ENCODE results near the gene KIAA0319L.
"Not testable (repeated sequence)": the region's sequence is repeated elsewhere in the genome, so short reads cannot be mapped to it uniquely, and the experiment has no call there.

The KIAA0319L gene

DNA sequence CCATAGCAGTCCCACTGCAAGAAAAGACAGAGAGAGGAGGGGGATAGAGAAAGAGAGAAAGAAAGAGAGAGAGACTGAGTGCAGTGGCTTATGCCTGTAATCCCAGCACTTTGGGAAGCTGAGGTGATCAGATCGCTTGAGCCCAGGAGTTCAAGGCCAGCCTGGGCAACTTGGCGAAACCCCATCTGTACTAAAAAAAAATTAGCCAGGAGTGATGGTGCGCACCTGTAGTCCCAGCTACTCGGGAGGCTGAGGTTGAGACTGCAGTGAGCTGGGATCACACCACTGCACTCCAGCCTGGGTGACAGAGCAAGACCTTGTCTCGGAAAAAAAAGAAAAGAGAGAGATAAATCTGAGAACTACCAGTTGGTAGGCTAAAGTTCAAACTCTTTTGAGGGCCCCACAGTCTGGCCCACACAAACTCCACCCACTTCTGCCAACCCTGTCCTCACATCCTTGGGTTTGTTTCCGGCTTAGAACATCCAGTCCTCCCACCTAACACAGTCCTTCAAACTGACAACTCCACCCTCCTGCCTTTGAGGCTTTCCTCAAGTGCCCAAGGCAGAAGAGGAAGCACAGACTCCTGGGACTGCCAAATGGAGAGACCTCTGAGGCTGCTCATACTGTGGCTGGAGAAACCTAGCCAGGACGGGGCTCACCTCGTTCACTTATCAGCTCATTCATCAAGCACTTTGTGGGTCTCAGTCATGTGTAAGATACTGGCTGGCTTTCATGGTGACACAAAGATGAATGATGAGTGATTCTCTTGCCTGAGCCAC is 36.0 kb upstream of the KIAA0319L start:
- H3K27ac ChIP-seq (ENCODE audit: low read depth, low read length): no peak overlapping the region
- H3K27me3 ChIP-seq (ENCODE audit: control insufficient read depth, insufficient read depth, low read length): no peaks in the 10 kb centered on the region
- 0 out of 2 replicates have a peak, but pooled peaks cover 3% of the 10 kb centered on the region for H3K36me3 ChIP-seq (ENCODE audit: control insufficient read depth, insufficient read depth, low read length)
- H3K9ac ChIP-seq (ENCODE audit: low read depth, low read length): no peak overlapping the region
- no peak overlapping the region for H3K4me3 ChIP-seq (ENCODE audit: low read depth, low read length)
- H3K9me3 ChIP-seq (ENCODE audit: control insufficient read depth, insufficient read depth, low read length): no peaks in the 10 kb centered on the region
- H3K4me1 ChIP-seq (ENCODE audit: control insufficient read depth, insufficient read depth, low read length): no peaks in the 10 kb centered on the region

DNA sequence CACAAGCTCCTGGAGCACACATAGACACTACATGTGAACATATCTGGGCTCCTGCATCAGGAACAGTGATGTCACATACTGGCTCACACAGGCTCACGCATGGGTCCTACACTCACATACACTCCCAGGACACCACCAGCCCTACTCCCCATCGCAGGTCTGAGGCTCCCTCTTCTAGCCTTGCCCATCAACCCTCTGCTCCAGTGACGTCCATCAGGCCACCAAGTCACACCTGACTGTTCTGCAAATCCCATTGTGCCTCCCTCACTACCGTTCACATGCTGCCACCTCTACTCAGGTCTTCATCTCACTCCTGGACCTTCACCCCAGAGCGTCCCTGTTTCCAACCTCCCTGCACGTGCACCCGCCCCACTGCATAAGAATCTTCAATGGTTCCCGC is 34.0 kb upstream of the KIAA0319L start:
- Histone ChIP-seq H3K9me3 (ENCODE audit: control insufficient read depth, insufficient read depth, low read length) (no peaks in the 10 kb centered on the region), H3K27ac (ENCODE audit: low read depth, low read length) (no peak overlapping the region), H3K9ac (ENCODE audit: low read depth, low read length) (no peak overlapping the region)

DNA sequence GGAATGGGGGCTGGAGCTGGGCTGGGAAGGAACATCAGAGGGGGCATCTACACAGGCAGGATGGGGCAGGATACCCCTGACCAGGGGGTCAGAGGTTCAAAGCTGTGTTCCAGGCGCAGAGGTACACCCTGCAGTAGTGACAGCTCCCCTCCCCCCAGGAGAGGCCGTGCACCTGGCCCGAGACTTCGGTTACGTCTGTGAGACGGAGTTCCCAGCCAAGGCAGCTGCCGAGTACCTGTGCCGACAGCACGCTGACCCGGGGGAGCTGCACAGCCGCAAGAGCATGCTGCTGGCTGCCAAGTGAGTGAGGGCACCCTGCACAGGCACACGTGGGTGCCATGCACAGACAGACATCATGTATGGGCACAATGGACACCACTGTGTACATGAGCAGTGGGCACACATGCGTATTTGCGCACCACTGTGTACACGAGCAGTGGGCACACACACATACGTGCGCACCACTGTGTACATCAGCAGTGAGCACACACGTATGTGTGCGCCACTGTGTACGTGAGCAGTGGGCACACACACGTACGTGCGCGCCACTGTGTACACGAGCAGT is 33.4 kb upstream of the KIAA0319L start:
- H3K27ac ChIP-seq (ENCODE audit: low read depth, low read length): no peak overlapping the region
- no peak overlapping the region for H3K9ac ChIP-seq (ENCODE audit: low read depth, low read length)
- no peaks in the 10 kb centered on the region for H3K27me3 ChIP-seq (ENCODE audit: control insufficient read depth, insufficient read depth, low read length)
- no peaks in the 10 kb centered on the region for H3K36me3 ChIP-seq (ENCODE audit: control insufficient read depth, insufficient read depth, low read length)
- no peaks in the 10 kb centered on the region for H3K9me3 ChIP-seq (ENCODE audit: control insufficient read depth, insufficient read depth, low read length)
- H3K4me1 ChIP-seq (ENCODE audit: control insufficient read depth, insufficient read depth, low read length): no peaks in the 10 kb centered on the region
- no peak overlapping the region for H3K4me3 ChIP-seq (ENCODE audit: low read depth, low read length)

More for the DNA sequence above, 34.0 kb upstream of the KIAA0319L start:
- 0 out of 2 replicates have a peak, but pooled peaks cover 3% of the 10 kb centered on the region for H3K36me3 ChIP-seq (ENCODE audit: control insufficient read depth, insufficient read depth, low read length)
- H3K4me3 ChIP-seq (ENCODE audit: low read depth, low read length): no peak overlapping the region
- no peaks in the 10 kb centered on the region for H3K27me3 ChIP-seq (ENCODE audit: control insufficient read depth, insufficient read depth, low read length)
- H3K4me1 ChIP-seq (ENCODE audit: control insufficient read depth, insufficient read depth, low read length): no peaks in the 10 kb centered on the region

DNA sequence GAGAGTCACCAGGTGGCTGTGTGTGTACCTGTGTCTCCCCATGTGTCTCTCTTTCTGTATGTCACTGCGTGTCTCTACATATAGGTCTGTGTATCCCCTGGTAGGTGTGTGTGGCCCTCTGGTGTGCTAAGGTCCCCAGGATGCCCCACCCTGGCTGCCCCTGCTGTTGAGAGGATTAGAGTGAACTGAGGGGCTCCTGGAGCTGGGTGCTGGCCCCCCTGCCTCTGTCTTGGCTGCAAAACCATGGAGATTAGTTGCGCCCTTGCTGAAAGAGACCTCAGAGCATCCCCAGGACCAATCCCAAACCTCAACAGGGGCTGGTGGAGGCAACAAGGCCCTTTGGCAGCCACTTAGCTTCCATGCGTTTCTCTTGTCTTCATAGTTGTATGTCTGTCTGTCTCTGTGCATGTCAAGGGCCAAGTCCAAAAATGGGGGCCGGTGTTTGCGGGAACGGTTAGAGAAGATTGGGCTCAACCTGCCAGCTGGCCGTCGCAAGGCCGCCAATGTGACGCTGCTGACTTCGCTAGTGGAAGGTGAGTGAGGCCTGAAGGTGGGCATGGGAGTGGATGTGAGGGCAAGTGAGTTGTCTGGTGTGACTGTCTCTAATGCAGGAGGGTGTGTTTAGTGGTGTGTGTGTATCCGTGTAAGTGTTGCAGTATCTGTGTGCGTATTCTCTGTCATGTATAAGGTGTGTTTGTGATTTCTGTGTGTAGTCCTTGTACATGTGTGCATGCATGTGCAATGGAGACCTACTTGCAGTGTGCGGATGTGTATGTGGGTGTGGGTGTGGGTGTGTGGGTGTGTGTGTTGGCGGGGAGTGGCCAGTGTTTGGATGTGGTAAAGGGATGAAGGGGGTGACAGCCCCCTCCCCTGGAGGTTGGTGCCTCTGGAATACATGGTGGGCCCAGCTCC is 32.6 kb upstream of the KIAA0319L start:
- Histone ChIP-seq H3K4me1 (ENCODE audit: control insufficient read depth, insufficient read depth, low read length) (no peaks in the 10 kb centered on the region), H3K9me3 (ENCODE audit: control insufficient read depth, insufficient read depth, low read length) (no peaks in the 10 kb centered on the region), H3K36me3 (ENCODE audit: control insufficient read depth, insufficient read depth, low read length) (no peaks in the 10 kb centered on the region), H3K27ac (ENCODE audit: low read depth, low read length) (no peak overlapping the region), H3K9ac (ENCODE audit: low read depth, low read length) (no peak overlapping the region), H3K4me3 (ENCODE audit: low read depth, low read length) (no peak overlapping the region), H3K27me3 (ENCODE audit: control insufficient read depth, insufficient read depth, low read length) (no peaks in the 10 kb centered on the region)

DNA sequence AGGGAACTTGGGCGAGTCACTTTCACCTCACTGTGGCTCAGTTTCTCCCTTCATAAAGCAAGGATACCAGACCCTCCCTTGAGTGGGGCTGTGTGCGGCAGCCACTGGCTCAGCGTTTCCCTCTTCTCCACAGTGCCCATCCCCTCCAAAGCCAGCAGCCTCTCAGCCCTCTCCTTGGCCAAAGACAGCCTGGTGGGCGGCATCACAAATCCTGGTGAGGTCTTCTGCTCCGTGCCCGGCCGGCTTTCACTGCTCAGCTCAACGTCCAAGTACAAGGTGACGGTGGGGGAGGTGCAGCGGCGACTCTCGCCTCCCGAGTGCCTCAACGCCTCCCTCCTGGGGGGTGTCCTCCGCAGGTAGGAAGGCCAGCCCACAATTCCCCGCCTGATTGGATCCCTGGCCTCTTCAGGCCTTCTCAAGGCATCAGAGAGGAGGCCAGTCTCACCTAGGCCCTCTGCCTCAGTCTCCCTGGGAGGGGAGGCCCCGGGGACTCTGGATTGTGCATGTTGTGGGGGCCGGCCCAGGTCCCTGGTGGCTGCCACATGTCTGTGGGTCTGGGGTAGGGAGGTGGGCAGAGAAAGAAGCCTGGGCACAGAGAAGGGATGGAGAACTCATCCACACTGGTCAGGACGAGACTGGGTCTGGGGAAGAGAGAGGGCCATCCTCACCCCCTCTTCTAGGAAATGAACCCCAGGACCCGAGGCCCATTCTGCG is 31.2 kb upstream of the KIAA0319L start:
- Histone ChIP-seq H3K36me3 (ENCODE audit: control insufficient read depth, insufficient read depth, low read length) (no peaks in the 10 kb centered on the region), H3K27me3 (ENCODE audit: control insufficient read depth, insufficient read depth, low read length) (no peaks in the 10 kb centered on the region), H3K4me1 (ENCODE audit: control insufficient read depth, insufficient read depth, low read length) (no peaks in the 10 kb centered on the region), H3K27ac (ENCODE audit: low read depth, low read length) (no peak overlapping the region), H3K9me3 (ENCODE audit: control insufficient read depth, insufficient read depth, low read length) (no peaks in the 10 kb centered on the region), H3K4me3 (ENCODE audit: low read depth, low read length) (no peak overlapping the region), H3K9ac (ENCODE audit: low read depth, low read length) (no peak overlapping the region)

DNA sequence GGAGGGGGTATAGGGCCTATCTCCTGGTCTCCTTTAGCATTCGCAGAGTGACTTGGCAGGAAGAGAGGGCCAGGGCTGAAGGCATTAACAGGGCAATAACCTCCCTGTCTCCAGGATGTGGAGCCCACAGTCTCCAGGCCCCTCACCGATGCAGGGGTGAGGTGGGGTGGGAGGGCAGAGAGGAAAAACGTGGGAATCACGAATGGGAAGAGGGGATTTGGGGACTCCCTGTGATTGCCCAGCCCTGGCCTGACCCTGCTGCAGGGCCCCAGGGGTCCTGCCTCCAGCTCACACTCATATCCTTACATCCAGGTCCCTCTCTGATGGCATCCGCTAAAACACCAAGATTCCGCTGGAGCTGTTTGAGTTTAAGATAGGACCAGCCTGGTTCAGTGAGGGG is 30.5 kb upstream of the KIAA0319L start:
- Histone ChIP-seq H3K27ac (ENCODE audit: low read depth, low read length) (no peak overlapping the region), H3K4me3 (ENCODE audit: low read depth, low read length) (no peak overlapping the region), H3K9ac (ENCODE audit: low read depth, low read length) (no peak overlapping the region), H3K4me1 (ENCODE audit: control insufficient read depth, insufficient read depth, low read length) (no peaks in the 10 kb centered on the region), H3K9me3 (ENCODE audit: control insufficient read depth, insufficient read depth, low read length) (no peaks in the 10 kb centered on the region), H3K27me3 (ENCODE audit: control insufficient read depth, insufficient read depth, low read length) (no peaks in the 10 kb centered on the region), H3K36me3 (ENCODE audit: control insufficient read depth, insufficient read depth, low read length) (no peaks in the 10 kb centered on the region)

DNA sequence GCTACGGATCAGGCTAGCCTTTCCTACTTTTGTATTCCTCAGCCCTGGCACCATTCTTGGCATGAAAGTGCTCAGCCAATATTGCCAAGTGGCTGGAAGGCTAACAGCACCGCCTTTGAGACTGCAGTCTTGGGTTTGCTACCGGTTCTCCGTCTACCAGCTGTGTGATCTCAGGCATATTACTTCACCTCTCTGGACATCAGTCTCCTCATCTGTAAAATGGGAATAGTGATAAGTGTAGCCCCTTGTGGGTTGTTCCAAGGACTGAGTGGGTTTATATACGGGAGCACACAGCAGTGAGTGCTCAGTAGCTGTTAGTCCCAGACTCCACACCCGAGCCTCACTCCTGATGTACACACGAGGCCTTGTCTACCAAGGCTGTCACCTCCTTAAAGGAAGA is 29.6 kb upstream of the KIAA0319L start:
- H3K4me1 ChIP-seq (ENCODE audit: control insufficient read depth, insufficient read depth, low read length): no peaks in the 10 kb centered on the region
- H3K36me3 ChIP-seq (ENCODE audit: control insufficient read depth, insufficient read depth, low read length): no peaks in the 10 kb centered on the region
- H3K9ac ChIP-seq (ENCODE audit: low read depth, low read length): no peak overlapping the region
- no peak overlapping the region for H3K4me3 ChIP-seq (ENCODE audit: low read depth, low read length)
- H3K9me3 ChIP-seq (ENCODE audit: control insufficient read depth, insufficient read depth, low read length): no peaks in the 10 kb centered on the region
- H3K27ac ChIP-seq (ENCODE audit: low read depth, low read length): no peak overlapping the region
- no peaks in the 10 kb centered on the region for H3K27me3 ChIP-seq (ENCODE audit: control insufficient read depth, insufficient read depth, low read length)

DNA sequence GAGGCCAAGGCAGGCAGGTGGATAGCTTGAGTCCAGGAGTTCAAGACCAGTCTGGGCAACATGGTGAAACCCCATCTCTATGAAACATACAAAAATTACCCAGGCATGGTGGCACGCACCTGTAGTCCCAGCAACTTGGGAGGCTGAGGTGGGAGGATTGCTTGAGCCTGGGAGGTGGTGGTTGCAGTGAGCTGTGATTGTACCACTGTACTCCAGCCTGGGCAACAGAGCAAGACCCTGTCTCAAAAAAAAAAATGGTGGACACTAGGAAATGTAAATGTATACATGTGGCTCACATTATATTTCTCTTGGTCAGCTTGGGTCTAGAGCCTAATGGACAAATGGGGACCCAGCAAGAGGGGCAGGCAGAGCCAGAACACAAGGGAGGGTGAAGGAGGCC is 28.6 kb upstream of the KIAA0319L start:
- not testable (repeated sequence) for H3K27me3 ChIP-seq (ENCODE audit: control insufficient read depth, insufficient read depth, low read length); H3K9ac ChIP-seq (ENCODE audit: low read depth, low read length); H3K36me3 ChIP-seq (ENCODE audit: control insufficient read depth, insufficient read depth, low read length); H3K27ac ChIP-seq (ENCODE audit: low read depth, low read length); H3K4me1 ChIP-seq (ENCODE audit: control insufficient read depth, insufficient read depth, low read length); H3K9me3 ChIP-seq (ENCODE audit: control insufficient read depth, insufficient read depth, low read length); H3K4me3 ChIP-seq (ENCODE audit: low read depth, low read length)

DNA sequence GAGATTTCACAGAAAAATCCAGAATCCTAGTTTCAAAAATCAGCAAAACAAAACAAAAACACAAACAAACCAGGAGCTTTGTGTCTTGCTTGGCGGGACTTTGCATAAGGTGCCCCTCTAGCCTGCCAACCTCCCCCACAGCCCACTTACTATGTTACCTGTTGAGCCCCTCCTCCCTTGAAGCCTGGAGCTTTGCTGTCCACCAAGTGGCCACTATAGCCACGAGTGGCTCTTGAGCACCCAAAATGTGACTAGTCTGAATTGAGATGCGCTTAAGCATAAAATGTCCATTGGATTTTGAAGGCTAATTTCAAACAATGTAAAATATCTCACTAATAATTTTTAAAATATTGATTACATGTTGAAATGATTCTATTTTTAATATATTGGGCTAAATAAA is 28.1 kb upstream of the KIAA0319L start:
- H3K36me3 ChIP-seq (ENCODE audit: control insufficient read depth, insufficient read depth, low read length): no peaks in the 10 kb centered on the region
- no peak overlapping the region for H3K27ac ChIP-seq (ENCODE audit: low read depth, low read length)
- H3K9me3 ChIP-seq (ENCODE audit: control insufficient read depth, insufficient read depth, low read length): no peaks in the 10 kb centered on the region
- H3K4me3 ChIP-seq (ENCODE audit: low read depth, low read length): no peak overlapping the region
- H3K9ac ChIP-seq (ENCODE audit: low read depth, low read length): no peak overlapping the region
- H3K4me1 ChIP-seq (ENCODE audit: control insufficient read depth, insufficient read depth, low read length): no peaks in the 10 kb centered on the region
- no peaks in the 10 kb centered on the region for H3K27me3 ChIP-seq (ENCODE audit: control insufficient read depth, insufficient read depth, low read length)

DNA sequence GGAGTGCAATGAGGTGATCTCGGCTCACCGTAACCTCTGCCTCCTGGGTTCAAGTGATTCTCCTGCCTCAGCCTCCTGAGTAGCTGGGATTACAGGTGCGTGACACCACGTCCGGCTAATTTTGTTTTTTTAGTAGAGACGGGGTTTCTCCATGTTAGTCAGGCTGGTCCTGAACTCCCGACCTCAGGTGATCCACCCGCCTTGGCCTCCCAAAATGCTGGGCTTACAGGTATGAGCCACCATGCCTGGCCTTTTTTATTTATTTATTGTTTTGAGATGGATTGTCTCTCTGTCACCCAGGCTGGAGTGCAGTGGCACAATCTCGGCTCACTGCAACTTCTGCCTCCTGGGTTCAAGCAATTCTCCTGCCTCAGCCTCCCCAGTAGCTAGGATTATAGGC is 24.4 kb upstream of the KIAA0319L start:
- not testable (repeated sequence) for H3K4me3 ChIP-seq (ENCODE audit: low read depth, low read length); H3K27ac ChIP-seq (ENCODE audit: low read depth, low read length); H3K36me3 ChIP-seq (ENCODE audit: control insufficient read depth, insufficient read depth, low read length); H3K9ac ChIP-seq (ENCODE audit: low read depth, low read length); H3K4me1 ChIP-seq (ENCODE audit: control insufficient read depth, insufficient read depth, low read length); H3K9me3 ChIP-seq (ENCODE audit: control insufficient read depth, insufficient read depth, low read length)
- H3K27me3 ChIP-seq (ENCODE audit: control insufficient read depth, insufficient read depth, low read length): peaks cover 31% of the 10 kb centered on the region

Measured in HUES48 (cell line).